Astrocyte (in vitro differentiated cells and primary cell): ENCODE results near the gene LAMB2.

Experiments used
- CTCF ChIP-seq: IDR thresholded peaks from 2 replicates; pipeline ENCODE4 v1.5.1; 2011; ENCODE audit warnings: low read depth, mild to moderate bottlenecking, inconsistent platforms, low read length, moderate library complexity; ENCODE audit not compliant: insufficient read depth
- EZH2 ChIP-seq: IDR thresholded peaks from 2 replicates; pipeline ENCODE4 v1.6.1; 2012; ENCODE audit warnings: mild to moderate bottlenecking, low read length, inconsistent platforms; ENCODE audit not compliant: insufficient read depth

- TF ChIP-seq CTCF (no peak), EZH2 (no peak)
Measured at GRCh38 chr3:49174397-49174985, 41.6 kb upstream of the LAMB2 start.
